Dedifferentiated amniotic fluid mesenchymal stem cell (primary cell): ENCODE results near the gene NKIRAS2.
A peak's percentile ranks its signal among the peaks of the same experiment; 100 is the strongest.
"Not testable (repeated sequence)": the region's sequence is repeated elsewhere in the genome, so short reads cannot be mapped to it uniquely, and the experiment has no call there.

Experiments
- DNase-seq: peaks from one replicate; pipeline ENCODE4 v3.0.0-alpha.2; 2016; ENCODE audit errors: extremely low spot score

Gene NKIRAS2

DNA sequence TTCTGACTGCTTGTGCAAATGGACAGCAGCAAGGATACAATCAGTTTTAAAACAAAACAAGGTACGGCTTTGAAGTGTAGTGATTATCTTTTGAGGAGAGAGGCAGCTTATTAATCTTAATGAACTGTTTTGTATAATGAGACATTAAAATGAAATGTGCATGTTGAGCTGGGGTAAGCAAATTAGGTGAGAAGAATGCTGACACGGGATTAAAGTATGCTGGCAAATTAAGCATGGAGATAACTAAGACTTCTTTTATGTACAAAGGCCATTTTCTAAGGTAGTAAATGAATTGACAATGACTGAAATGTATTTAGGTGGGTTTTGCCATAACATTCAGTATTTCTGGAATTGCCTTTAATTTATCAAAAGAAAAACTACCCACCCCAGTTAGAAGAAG, 21.4 kb upstream of the NKIRAS2 start:
- no peak for DNase-seq

- no peak for DNase-seq
These were observed 19.3 kb upstream of the NKIRAS2 start for GRCh38 chr17:42000413-42001133.

DNA sequence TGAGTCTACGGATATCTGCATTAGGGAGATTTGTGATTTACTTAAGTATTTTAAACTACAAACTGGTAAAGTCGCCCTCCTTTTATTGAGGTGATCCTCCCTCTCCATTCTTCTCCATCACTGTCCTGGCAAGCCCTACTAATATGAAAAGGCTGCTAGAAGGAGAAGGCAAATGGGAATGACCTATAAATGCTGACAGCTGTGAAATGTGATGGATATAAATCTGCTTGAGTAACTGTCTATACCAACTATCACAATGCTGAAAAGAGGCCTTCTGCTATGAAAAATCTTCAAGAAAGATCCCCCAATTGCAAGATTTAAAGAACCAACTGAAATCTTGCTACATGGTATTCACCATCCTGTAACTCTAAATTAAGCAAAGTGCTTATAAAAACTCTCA, 18.2 kb upstream of the NKIRAS2 start:
- no peak for DNase-seq

DNA sequence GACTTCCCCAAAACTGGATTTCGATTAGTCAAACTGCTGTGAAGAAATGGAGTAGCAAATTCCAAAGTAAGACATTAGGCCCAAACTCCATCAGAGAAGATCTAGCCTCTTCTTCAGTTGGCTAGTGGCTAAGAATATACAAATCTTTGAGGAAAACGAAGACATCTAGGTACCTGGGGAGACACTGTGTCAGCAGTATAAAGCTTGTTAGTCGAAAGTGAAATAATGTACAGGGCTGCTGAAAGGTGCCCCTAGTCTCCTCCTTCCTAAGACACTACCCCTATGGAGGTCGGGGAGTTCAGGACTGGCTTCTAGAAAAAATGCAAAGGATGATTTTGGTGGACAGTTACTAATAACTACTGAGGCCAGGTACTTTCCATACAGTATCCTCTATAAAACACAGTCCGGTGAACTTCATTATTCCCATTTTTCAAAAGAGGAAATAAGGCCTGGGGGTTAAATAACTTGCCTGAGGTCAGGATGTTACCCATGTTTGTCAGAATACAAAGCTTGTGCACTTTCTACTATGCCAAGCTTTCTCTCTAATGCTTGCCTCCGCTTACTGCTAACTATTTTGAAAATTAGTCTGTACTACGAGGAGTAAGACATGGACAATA, 17.6 kb upstream of the NKIRAS2 start:
- DNase-seq, result no peak

DNA sequence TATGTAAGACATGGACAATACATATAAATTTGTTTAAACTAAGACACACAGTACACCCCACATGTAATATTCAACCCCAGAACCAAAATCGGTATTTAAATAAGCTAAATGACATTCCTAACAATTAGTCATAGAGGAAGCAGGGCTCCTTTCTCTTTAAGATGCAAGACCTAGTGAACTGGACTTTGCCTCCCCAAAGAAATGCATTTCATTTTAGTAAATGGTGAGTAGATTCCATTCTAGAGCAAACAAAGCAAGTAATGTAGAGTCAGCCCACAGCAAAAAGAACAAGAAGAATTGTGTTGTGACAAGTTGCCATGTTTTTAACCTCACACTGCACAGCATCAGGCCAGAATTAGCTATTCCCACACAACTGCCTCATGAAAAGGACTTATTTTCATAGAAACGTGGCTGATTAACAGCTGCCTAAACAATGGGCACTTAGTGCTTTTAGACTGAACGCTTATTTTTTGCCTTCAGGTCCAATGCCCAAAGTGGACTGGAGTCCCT, 17.0 kb upstream of the NKIRAS2 start:
- DNase-seq, result no peak

DNA sequence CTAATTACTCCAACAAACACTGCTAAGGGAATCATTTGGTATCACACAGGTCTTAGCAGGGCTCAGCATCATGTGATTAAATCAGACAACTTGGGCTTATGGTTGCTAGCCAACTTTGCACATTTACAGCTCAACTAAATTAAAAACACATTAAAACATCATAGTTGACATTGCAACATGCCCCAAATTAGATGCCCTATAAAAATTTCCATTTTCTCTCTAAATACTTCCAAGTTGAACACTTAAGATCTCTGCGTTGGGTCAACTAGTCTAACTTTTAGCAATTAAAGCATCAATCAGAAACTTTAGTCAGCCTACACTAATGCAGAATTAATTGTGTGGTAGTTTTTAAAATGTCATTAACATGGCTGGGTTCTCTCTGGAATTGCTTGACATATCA, 14.7 kb upstream of the NKIRAS2 start:
- no peak for DNase-seq

DNA sequence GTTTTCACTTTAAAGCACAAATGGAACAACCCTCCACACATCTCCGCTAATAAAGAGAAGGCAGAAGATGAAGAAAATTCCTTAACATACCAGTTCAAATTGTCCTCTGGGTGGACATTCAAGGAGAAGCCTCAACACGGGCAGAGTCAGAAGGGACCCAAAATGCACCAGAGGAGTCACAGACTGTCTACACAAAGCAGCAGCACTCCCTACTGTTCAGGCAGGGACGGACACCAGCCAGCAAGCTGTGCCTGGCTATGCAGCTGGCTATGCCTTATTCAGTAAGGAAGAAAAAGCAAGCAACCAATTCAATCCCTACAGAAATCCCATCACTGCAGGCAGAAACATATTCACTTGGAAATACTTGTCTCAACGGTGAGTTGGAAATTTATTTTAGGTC, 10.7 kb upstream of the NKIRAS2 start:
- DNase-seq, result no peak

- DNase-seq, result not testable (repeated sequence)
These were observed 9.6 kb upstream of the NKIRAS2 start for GRCh38 chr17:42010266-42010680.

DNA sequence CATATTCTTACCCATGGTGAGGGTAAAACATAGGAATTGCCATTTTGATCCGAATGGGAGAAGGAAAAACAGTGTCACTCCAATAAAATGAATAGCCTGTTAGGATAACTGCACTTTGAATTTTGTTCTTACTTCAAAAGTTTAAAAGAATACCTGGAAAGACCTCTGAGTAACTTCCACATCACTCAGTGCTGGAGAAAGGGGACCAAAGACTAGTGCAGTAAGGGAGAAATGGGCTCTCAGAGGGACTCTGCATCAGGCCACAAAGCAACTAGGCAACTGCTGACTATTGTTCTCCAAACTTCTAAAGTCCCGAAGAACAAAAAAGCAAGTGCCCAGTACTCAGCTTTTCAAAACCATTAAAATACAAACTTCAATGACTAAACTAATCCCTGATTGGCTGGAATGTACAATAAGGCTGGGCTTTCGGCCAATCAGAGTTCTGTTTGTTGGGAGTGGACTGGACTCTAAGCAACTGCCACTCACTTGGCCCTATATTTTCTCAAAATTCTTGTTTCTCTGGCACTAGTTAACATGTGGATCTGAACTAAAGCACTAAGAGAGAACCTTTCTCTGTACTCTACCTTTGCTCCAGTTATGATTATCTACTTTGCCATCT, 8.9 kb upstream of the NKIRAS2 start:
- DNase-seq, result no peak

- not testable (repeated sequence) for DNase-seq
These were observed 7.5 kb upstream of the NKIRAS2 start for GRCh38 chr17:42012363-42012762.

GRCh38 chr17:42013740-42014139, 6.2 kb upstream of the NKIRAS2 start:
- not testable (repeated sequence) for DNase-seq

DNA sequence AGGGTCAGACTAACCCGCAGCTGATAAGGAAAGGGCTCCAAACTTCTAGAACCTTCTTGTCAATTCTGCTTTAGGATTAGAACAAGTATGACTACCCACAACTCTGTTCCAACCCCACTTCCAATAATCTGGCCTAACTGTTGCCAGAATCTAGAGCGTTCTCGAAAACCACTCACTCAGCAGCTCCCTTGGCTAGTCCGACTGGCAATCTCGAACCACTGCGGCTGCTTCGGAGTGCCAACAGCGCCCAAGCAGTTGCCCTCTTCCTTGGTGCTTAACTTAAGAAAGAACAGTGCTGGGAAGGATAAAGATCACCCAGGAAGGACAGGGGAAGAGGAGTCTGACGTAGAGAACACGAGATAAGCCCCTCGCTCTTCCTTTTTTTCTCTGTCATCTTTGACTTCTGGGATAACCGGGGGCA, 3.5 kb upstream of the NKIRAS2 start:
- no peak for DNase-seq

DNA sequence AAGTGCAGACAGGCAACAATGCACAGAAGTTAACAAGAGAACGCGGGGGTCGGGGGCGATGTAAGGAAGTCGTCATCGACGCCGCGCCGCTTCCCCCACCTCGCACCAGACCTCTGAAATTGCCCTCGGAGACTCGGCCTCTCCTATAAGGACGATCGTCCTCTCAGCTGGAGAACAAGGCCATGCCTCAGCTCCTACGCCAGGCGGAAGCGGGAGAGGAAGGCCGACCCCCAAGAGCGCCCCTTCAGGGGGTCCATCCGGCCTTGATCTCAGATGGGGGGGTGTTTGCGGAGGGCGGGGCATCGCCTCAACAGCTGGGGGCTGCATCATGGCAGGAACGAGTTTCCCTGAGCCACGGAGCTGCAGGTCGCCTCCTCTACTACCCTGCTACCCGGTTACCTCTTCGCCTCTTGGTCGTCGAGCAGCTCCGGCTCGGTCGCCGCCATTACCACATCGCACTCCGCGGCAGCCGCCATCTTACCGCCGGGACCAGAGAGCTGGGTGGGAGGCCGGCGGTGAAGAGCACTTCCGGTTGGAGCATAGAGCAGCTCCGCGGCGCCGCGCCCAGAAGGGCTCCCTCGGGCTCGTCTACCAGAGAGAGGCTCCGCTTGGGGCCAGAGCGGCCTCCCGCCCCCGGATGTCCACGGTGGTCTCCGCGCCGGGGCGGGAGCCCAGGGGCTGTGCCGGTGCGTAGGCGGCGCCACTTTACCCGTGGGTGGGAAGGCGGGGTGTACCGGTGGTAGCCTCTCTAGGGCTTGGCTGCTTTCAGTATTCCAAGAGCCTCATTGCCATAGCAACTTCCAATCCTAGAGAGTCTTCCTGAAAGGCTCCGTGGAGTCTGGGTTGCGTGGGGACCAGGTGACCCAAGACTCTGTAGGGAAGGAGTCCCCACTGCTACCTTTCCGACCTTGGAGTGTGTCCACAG, 2.7 kb upstream of the NKIRAS2 start, which contains the start of gene DNAJC7:
TSS of gene DNAJC7 (minus strand) at position 499 of the 925 bp plus-strand sequence. CDS start at position 476, 23 bp downstream.
- peak; percentile 87 for DNase-seq

DNA sequence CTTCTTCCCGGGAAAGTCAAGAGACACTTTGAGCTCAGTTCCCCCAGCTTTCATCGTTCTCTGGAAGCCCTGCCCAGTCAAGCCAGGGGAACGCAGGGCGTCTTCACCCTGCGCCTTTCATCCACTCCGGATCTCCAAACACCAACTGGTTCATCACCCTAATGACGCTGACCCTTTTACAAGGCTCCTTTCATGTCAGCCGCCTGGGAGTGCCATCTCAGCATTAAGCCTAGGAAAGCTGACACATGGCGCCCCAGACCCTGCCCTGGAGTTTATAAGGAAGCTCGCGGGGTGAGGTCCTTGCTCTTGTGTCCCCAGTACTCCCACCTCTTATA, 2.1 kb upstream of the NKIRAS2 start:
- peak; percentile 17 for DNase-seq

- DNase-seq, result no peak
These were observed 1.6 kb upstream of the NKIRAS2 start for GRCh38 chr17:42018339-42018738.

GRCh38 chr17:42018988-42019387, 902 bp upstream of the NKIRAS2 start:
- no peak for DNase-seq

- DNase-seq, result not testable (repeated sequence)
These were observed 955 bp downstream of the NKIRAS2 start for GRCh38 chr17:42020845-42021244.

DNA sequence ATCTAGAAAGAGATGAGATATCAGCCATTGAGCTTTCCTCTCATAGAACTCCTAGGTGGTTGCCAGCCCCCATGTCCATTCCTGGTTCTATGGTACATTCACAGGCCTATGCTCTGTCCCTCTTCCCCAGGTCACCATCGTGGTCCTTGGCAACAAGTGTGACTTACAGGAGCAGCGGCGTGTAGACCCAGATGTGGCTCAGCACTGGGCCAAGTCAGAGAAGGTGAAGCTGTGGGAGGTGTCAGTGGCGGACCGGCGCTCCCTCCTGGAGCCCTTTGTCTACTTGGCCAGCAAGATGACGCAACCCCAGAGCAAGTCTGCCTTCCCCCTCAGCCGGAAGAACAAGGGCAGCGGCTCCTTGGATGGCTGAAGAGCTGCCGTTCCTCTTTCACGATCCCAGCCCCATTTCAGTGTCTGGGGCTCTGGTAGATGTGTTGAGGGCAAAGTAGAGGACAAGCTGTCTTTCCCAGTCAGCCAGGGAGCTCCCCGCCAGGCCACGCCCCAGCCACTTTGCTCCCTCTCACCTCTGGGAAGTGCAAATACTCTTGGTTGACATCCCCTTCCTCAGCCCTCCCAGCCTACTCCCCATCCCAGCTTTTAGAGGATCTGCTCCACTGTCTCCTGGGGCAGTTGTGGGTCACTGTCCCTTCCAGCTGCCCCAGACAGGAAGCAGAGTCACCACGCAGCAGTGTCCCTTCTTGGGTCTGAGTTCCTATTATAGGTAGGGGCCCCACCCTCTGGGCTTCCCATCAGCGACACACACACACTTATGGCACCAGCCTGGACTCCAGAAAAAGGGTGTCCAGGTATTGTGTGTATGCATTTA, 3.8 kb downstream of the NKIRAS2 start:
- no peak for DNase-seq

DNA sequence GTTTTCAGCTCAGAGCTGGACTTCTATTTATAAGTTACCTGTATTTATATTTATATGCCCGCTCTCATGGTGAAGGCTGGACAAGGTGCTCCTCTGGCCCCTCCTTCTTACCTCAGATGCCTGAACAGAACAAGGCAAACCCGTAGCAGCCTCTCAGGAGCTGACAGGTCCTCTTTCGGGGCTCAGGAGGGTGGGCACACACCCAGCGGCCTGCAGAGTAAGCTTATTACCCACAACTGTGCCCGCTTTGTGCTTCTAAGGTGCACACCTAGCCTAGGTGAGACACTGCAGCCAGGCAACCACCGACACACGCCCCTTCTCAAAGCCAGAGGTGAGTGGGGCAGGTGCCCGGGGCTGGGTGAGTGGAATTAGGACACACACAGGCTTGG, 5.3 kb downstream of the NKIRAS2 start:
- DNase-seq, result no peak

DNA sequence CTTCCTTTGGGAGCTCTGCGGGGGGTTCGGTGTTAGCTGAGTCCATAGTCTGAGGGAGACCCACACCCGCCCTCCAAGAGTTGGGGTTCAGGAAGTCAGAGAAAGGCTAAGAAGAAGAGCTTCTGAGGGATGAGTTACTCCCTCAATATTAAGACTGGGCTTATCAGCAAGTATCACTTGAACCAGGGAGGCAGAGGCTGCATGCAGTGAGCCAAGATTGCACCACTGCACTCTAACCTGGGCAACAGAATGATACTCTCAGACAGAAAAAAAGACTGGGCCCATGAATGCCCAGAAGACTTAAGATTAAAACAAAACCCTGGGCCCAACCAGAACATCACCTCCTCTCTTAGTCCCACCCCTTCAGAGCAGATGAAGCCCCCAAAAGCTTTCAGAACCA, 6.0 kb downstream of the NKIRAS2 start:
- no peak for DNase-seq
